Mesenchymal stem cell (in vitro differentiated cells and primary cell): Measurements from ENCODE around the gene NDRG2.

Source experiments
- DNase-seq: peaks from one replicate; pipeline ENCODE4 v3.0.0-alpha.2; 2013
- H2AFZ ChIP-seq: one replicate; pipeline ENCODE4 v1.6.1; 2013; ENCODE audit warnings: low read depth, mild to moderate bottlenecking, control low read depth, inconsistent platforms, low read length, moderate library complexity
- H2AK5ac ChIP-seq: 2 replicates; pipeline ENCODE4 v1.6.1; 2013; ENCODE audit warnings: low read length, moderate library complexity, mild to moderate bottlenecking, inconsistent platforms; ENCODE audit not compliant: severe bottlenecking
- H2BK120ac ChIP-seq: one replicate; pipeline ENCODE4 v1.6.1; 2013; ENCODE audit warnings: low read depth, mild to moderate bottlenecking, inconsistent platforms, low read length, moderate library complexity
- H2BK12ac ChIP-seq, 2 experiments: one replicate each; pipeline ENCODE4 v1.6.1; 2013; ENCODE audit warnings: inconsistent platforms in 2 of 2, low read length in 2 of 2, mild to moderate bottlenecking in 2 of 2, moderate library complexity in 2 of 2, control low read depth in 1 of 2
- H2BK15ac ChIP-seq: one replicate; pipeline ENCODE4 v1.6.1; 2013; ENCODE audit warnings: mild to moderate bottlenecking, low read depth, inconsistent platforms; ENCODE audit not compliant: poor library complexity, severe bottlenecking
- H2BK5ac ChIP-seq: 2 replicates; pipeline ENCODE4 v1.6.1; 2013; ENCODE audit warnings: low read depth, mild to moderate bottlenecking, low read length, control low read depth, inconsistent platforms; ENCODE audit not compliant: poor library complexity, severe bottlenecking
- H3K14ac ChIP-seq, 2 experiments: one replicate each; pipeline ENCODE4 v1.6.1; 2013; ENCODE audit warnings: inconsistent platforms in 2 of 2, low read length in 2 of 2, control low read depth in 1 of 2, mild to moderate bottlenecking in 1 of 2, moderate library complexity in 1 of 2
- H3K18ac ChIP-seq, 2 experiments: one replicate each; pipeline ENCODE4 v1.6.1; 2013; ENCODE audit warnings: inconsistent platforms in 2 of 2, low read length in 2 of 2, control low read depth in 1 of 2, low read depth in 1 of 2, mild to moderate bottlenecking in 1 of 2
- H3K23ac ChIP-seq, 2 experiments: one replicate each; pipeline ENCODE4 v1.6.1; 2013; ENCODE audit warnings: inconsistent platforms in 2 of 2, low read length in 2 of 2, mild to moderate bottlenecking in 2 of 2, moderate library complexity in 2 of 2, control low read depth in 1 of 2
- H3K27ac ChIP-seq: 2 replicates; pipeline ENCODE4 v1.5.1; 2013; ENCODE audit warnings: mild to moderate bottlenecking, moderate library complexity, low read length, control low read depth, inconsistent platforms; ENCODE audit not compliant: poor library complexity, severe bottlenecking
- H3K27me3 ChIP-seq, 2 experiments: 2 replicates each; pipeline versions ENCODE4 v1.6.1 to v1.7.0; 2013; ENCODE audit warnings: low read length in 2 of 2, mild to moderate bottlenecking in 2 of 2, moderate library complexity in 2 of 2, control low read depth in 1 of 2, inconsistent platforms in 1 of 2; ENCODE audit not compliant: control insufficient read depth in 1 of 2, insufficient read depth in 1 of 2
- H3K36me3 ChIP-seq, 2 experiments: 2 replicates each; pipeline versions ENCODE4 v1.6.1 to v1.7.0; 2013; ENCODE audit warnings: low read length in 2 of 2, control low read depth in 1 of 2, inconsistent platforms in 1 of 2, low read depth in 1 of 2, mild to moderate bottlenecking in 1 of 2; ENCODE audit not compliant: insufficient read depth in 2 of 2, control insufficient read depth in 1 of 2
- H3K4ac ChIP-seq, 2 experiments: one replicate each; pipeline ENCODE4 v1.6.1; 2013; ENCODE audit warnings: inconsistent platforms in 2 of 2, low read length in 2 of 2, mild to moderate bottlenecking in 2 of 2, moderate library complexity in 2 of 2, control low read depth in 1 of 2, low read depth in 1 of 2
- H3K4me1 ChIP-seq: 2 replicates; pipeline ENCODE4 v1.6.1; 2013; ENCODE audit warnings: low read depth, low read length, control low read depth; ENCODE audit not compliant: control insufficient read depth, insufficient read depth
- H3K4me2 ChIP-seq: 2 replicates; pipeline ENCODE4 v1.6.1; 2013; ENCODE audit warnings: low read length, mild to moderate bottlenecking, inconsistent platforms; ENCODE audit not compliant: poor library complexity, severe bottlenecking
- H3K4me3 ChIP-seq, 2 experiments: 2 replicates each; pipeline versions ENCODE4 v1.5.1 to v1.7.0; 2013; ENCODE audit warnings: low read length in 2 of 2, mild to moderate bottlenecking in 2 of 2, control low read depth in 1 of 2, low read depth in 1 of 2; ENCODE audit not compliant: insufficient read depth in 1 of 2
- H3K79me1 ChIP-seq: replicated peaks from 2 replicates; pipeline ENCODE4 v1.6.1; 2013; ENCODE audit warnings: mild to moderate bottlenecking, control low read depth, low read length, inconsistent platforms; ENCODE audit not compliant: poor library complexity, severe bottlenecking
- H3K9ac ChIP-seq: 2 replicates; pipeline ENCODE4 v1.7.0; 2013; ENCODE audit warnings: mild to moderate bottlenecking, low read length, moderate library complexity
- H3K9me3 ChIP-seq: 2 replicates; pipeline ENCODE4 v1.7.0; 2013; ENCODE audit warnings: mild to moderate bottlenecking, low read length; ENCODE audit not compliant: control insufficient read depth
- H4K8ac ChIP-seq: one replicate; pipeline ENCODE4 v1.6.1; 2013; ENCODE audit warnings: inconsistent platforms, mild to moderate bottlenecking, low read length, moderate library complexity
- H4K91ac ChIP-seq: one replicate; pipeline ENCODE4 v1.6.1; 2013; ENCODE audit warnings: mild to moderate bottlenecking, low read length, inconsistent platforms
- WGBS: methylation state at CpG from one replicate; pipeline ENCODE4 v1.1.7; 2013; ENCODE audit warnings: mixed read lengths; 5-methylcytosine and 5-hydroxymethylcytosine counted together

NDRG2 gene

DNA sequence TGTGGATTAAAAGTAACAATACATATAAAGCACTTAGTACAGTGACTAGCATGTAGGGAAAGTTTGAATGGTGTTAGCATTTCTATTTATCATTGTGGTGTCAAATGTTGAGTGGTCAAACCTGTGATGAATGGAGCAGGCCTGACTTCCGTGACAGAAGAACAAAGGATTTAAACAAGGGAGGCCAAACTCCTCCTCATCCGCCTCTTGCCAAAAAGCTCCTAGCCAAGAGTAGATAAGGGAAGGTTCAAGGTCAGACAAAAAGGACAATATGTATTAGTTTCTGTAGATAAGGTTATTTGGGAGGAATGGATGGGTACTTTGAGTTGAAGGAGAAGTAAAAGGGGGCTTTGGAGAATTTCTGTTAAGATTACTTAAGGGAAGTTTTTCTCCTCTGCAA, 23.8 kb upstream of the NDRG2 start:
- H2BK5ac ChIP-seq = no peak overlapping the region
- no peak overlapping the region for H4K91ac ChIP-seq
- no peaks in the 10 kb centered on the region for H3K9me3 ChIP-seq
- no peak overlapping the region for H3K14ac ChIP-seq
- H2BK12ac ChIP-seq = no peak overlapping the region
- 100% methylated on average over 2 of the region's 2 CpGs for WGBS
- H3K23ac ChIP-seq = no peak overlapping the region
- H3K4me2 ChIP-seq = no peak overlapping the region
- no peak overlapping the region for H2BK15ac ChIP-seq
- no peak for DNase-seq
- H3K27me3 ChIP-seq = peaks cover 0 to 8% of the 10 kb centered on the region in 2 experiments
- H3K79me1 ChIP-seq = no peaks in the 10 kb centered on the region
- no peak overlapping the region for H3K9ac ChIP-seq
- H2BK120ac ChIP-seq = no peak overlapping the region
- no peak overlapping the region for H3K4ac ChIP-seq
- no peaks in the 10 kb centered on the region for H3K36me3 ChIP-seq
- no peak overlapping the region for H4K8ac ChIP-seq
- no peak overlapping the region for H2AK5ac ChIP-seq
- H2AFZ ChIP-seq = no peak overlapping the region
- H3K4me1 ChIP-seq = no peaks in the 10 kb centered on the region
- no peak overlapping the region for H3K4me3 ChIP-seq
- no peak overlapping the region for H3K27ac ChIP-seq
- H3K18ac ChIP-seq = no peak overlapping the region

DNA sequence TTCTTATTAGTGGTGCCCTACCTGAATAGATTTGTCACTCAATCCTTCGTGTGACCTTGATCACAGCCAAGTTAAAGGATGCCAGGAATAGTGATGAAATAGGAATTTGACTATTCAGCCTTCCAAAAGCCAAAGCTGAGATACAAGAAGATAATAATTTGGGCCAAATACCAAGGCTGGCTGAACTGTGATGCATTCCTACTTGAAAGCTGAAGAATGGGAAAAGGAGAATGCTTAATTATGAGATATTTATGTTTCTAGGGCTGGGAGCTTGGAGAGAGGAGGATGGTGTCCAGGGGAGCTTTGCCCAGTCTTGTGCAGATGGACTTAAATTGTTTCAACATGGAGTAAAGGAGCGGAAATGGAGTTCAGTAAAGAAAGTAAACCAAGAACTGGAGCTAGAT, 22.5 kb upstream of the NDRG2 start:
- no peaks in the 10 kb centered on the region for H3K36me3 ChIP-seq
- no peak overlapping the region for H3K27ac ChIP-seq
- no peak overlapping the region for H3K4me3 ChIP-seq
- no peaks in the 10 kb centered on the region for H3K9me3 ChIP-seq
- H2BK12ac ChIP-seq = no peak overlapping the region
- H3K9ac ChIP-seq = no peak overlapping the region
- H2BK120ac ChIP-seq = no peak overlapping the region
- H2BK5ac ChIP-seq = no peak overlapping the region
- H3K79me1 ChIP-seq = no peaks in the 10 kb centered on the region
- no peak overlapping the region for H3K4ac ChIP-seq
- no peak overlapping the region for H4K91ac ChIP-seq
- H3K14ac ChIP-seq = no peak overlapping the region
- H2BK15ac ChIP-seq = no peak overlapping the region
- H2AK5ac ChIP-seq = no peak overlapping the region
- no peak overlapping the region for H3K18ac ChIP-seq
- H3K23ac ChIP-seq = no peak overlapping the region
- no peak overlapping the region for H3K4me2 ChIP-seq
- 90% methylated on average over 2 of the region's 2 CpGs for WGBS
- no peak overlapping the region for H4K8ac ChIP-seq
- H3K27me3 ChIP-seq = peaks cover 0 to 8% of the 10 kb centered on the region in 2 experiments
- peaks cover 5% of the 10 kb centered on the region for H3K4me1 ChIP-seq
- no peak for DNase-seq
- no peak overlapping the region for H2AFZ ChIP-seq

DNA sequence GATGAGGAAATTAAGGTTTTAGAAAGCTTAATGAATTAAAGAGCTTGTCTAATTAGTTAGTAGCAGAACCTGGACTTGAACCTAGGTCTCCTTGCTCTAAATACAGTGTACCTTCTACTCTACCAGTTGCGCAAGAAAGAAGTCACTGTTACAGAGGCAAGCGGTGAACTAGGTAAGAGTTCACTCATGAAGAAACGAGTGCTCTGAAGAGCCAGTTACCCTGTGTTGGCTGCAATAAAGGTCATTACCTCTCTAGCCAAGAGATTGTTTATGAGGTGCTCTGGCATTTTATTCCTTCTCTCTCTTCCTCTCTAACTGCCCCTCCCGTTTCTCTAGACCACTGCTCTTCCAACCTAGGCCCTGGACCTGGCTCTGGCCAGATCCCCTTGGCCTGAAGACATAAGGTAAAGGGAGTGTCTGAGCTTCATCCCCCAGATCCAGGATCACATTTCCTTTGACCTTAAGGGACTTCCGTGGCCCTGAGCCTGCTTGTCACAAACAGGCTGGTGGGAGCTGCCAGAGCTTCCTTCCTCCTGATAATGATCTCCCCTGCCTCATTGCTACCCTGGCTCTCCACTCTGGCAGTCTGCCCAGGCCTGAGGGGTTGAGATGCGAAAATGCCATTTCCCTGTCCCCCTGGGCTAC, 19.2 kb upstream of the NDRG2 start:
- Histone ChIP-seq H3K4me2 (no peak overlapping the region), H3K4ac (no peak overlapping the region), H3K36me3 (no peaks in the 10 kb centered on the region), H3K18ac (no peak overlapping the region), H2AFZ (no peak overlapping the region), H3K9ac (no peak overlapping the region), H4K8ac (peak overlapping the region; percentile 25), H3K27ac (no peak overlapping the region), H3K79me1 (no peaks in the 10 kb centered on the region), H3K9me3 (no peaks in the 10 kb centered on the region), H2BK120ac (no peak overlapping the region), H2AK5ac (no peak overlapping the region), H3K27me3 (peaks cover 0 to 8% of the 10 kb centered on the region in 2 experiments), H4K91ac (no peak overlapping the region), H2BK15ac (no peak overlapping the region), H2BK12ac (peak overlapping the region in 1 of 2 experiments; percentile 50), H3K14ac (no peak overlapping the region), H3K23ac (no peak overlapping the region), H2BK5ac (no peak overlapping the region), H3K4me3 (no peak overlapping the region), H3K4me1 (peaks cover 5% of the 10 kb centered on the region)
- DNase-seq = no peak
- WGBS = 36% methylated on average over 4 of the region's 6 CpGs

DNA sequence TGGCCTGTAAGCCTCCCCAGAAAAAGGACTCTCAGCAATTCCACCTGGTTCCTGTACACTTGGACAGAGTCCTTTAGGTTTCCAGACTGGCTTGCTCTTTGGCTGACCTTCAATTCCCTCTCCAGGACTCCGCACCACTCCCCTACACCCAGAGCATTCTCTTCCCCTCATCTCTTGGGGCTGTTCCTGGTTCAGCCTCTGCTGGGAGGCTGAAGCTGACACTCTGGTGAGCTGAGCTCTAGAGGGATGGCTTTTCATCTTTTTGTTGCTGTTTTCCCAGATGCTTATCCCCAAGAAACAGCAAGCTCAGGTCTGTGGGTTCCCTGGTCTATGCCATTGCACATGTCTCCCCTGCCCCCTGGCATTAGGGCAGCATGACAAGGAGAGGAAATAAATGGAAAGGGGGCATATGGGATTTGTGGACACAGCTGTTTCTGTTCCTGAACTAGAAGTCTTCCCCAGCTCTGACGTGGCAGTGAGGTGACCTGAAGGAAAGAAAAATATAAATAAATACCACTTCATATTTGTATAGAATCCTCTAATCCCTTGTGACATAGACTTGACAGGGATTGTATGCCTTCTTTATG, 18.6 kb upstream of the NDRG2 start:
- Histone ChIP-seq H2AK5ac (no peak overlapping the region), H3K4me3 (no peak overlapping the region), H3K79me1 (no peaks in the 10 kb centered on the region), H3K36me3 (no peaks in the 10 kb centered on the region), H4K8ac (no peak overlapping the region), H2AFZ (no peak overlapping the region), H3K27ac (no peak overlapping the region), H3K9ac (no peak overlapping the region), H2BK12ac (no peak overlapping the region), H3K27me3 (peaks cover 0 to 8% of the 10 kb centered on the region in 2 experiments), H2BK120ac (no peak overlapping the region), H3K4ac (no peak overlapping the region), H3K18ac (no peak overlapping the region), H4K91ac (no peak overlapping the region), H2BK15ac (no peak overlapping the region), H2BK5ac (no peak overlapping the region), H3K4me1 (peaks cover 7% of the 10 kb centered on the region), H3K4me2 (no peak overlapping the region), H3K14ac (no peak overlapping the region), H3K9me3 (no peaks in the 10 kb centered on the region), H3K23ac (no peak overlapping the region)
- no peak for DNase-seq
- WGBS = 80% methylated on average over 1 of the region's 2 CpGs
